ENCODE measurements around the gene CDK9.
A peak's percentile ranks its signal among the peaks of the same experiment; 100 is the strongest.
"Not testable (repeated sequence)": the region's sequence is repeated elsewhere in the genome, so short reads cannot be mapped to it uniquely, and the experiment has no call there.

The CDK9 gene

DNA sequence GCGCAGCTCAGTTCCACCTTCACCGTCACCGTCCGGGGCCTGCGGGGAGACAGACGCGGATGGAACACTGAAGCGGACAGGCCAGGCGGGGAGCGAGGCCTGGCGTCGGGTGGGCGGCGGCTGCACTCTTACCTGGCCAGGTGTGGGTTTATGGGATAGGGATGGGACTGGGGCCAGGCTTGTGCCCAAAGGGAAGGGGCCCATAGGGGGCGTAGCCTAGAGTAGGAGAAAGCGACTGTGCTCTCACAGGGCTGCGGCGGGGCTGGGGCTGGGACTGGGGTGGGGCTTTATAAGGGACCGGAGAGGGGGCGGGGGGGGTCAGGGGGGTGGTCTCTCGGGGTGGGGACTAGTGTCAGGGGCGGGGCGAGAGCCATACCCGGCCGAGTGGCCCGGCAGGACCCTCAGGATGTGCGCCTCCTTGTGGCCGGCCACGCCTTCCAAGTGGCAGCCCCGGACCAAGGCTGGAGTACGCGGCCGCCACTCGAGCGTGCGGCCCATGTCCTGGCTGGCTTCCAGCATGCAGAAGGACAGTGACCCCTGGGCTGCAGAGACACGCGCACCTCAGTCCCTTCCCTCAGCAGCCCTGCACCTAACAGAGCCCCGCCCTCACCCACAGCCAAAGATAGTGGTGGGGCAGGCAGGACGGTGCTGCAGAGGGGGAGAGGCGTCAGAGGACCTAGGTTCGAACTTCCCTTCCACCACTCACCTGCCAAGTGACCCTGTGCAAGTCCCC is 39.7 kb downstream of the CDK9 start:
- DNase-seq (ENCODE audit: low read depth in 2 of 2) = no peak

DNA sequence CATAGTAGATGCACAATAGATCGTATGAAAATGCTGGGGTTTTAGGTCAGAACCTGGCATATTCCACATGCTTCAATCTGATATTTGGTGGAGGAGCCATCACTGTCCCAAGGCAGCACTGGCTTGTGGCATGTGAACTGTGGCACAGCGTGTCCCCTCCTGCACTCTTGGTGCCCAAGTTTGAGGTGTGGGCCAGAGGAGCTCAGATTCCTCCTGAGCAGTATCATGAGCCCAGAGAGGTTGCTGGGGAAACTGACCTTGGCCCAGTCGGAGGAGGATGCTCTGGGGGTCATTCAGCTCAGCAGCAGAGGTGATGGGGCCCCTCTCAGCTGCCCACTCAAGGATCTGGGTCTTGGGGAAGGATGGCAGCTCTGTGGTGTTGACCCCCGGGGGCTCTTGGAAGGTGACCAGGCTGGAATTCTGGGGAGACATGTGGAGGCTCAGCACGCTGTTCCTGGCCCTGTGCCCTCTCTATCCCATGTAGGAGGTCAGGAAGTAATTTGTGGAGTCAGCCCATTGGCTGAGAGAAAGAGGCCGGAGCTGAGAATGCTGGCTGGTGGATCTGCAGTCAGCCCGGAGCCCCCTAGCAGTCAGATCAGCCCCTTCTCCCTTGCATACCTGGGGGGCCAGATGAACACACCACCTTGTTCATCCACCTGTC is 40.5 kb downstream of the CDK9 start:
- DNase-seq (ENCODE audit: low read depth in 2 of 2) = no peak

DNA sequence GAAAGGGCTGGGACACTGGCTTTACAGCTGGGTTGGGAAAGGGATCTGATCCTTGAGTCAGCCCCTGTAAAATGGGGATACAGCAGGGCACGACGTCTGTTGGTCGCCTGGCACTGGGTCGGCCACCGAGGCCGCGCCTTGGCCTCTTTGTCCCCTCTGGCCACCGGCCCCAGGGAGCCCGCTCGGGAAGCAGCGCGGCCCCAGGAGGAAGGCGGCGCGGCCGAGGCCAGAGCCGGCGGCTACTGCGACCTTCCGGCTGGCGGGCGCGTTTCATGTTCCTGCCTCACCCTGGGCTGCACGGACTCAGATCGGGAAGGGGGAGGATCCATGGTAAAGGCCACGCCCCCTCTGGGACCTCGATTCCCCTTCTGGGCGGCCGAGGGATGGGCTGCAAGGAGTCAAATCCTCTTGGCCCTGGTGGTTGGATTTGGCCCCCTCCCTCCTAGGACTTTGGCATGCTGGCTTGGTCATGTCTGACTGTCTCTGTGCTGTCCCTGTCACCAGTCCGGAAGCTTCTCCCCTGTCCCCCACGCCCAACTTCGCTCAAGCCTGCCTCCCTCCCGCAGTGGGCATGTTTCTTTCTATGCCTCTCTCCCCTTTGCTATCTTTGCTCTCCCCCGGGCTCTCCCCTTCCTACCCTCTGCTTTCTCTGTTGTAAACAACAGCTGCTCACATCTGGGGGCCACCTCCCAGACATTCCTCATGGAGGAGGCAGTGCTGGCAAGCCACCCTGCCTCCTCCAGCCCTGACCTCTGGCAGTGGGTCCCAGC is 42.6 kb downstream of the CDK9 start:
- no peak for DNase-seq (ENCODE audit: low read depth in 2 of 2)

DNA sequence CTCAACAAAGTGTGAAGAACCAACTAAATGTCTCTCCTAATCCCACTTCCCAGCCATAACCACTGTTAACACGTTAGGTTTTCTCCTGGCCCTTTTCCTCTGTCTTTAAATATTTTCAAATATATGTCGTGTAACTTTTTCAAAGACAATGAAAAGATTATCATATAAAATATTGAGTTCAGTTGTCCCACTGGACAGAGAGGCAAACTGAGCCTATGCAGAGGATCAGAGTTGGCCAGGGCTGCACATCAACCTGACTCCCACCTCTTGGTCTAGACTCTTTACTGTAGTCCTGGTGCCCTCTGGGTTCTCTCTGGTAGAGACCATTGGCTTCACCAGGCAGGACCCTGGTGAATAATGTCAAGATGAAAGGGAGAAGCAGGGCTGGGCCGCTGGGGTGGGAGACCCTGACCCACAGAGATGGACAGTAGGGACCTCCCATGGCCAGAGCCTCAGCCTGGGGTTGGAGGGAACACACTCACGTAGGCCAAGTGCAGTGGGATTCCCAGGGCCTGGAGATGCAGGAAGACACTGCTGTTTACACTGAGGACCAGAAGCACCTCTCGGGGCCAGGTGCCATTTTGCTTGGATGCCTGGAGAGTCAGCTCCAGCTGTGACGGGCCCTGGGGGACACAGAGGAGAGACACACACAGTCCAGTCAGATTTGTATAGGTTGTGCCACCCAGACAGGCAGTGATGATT is 43.5 kb downstream of the CDK9 start:
- DNase-seq (ENCODE audit: low read depth in 2 of 2) = no peak

DNA sequence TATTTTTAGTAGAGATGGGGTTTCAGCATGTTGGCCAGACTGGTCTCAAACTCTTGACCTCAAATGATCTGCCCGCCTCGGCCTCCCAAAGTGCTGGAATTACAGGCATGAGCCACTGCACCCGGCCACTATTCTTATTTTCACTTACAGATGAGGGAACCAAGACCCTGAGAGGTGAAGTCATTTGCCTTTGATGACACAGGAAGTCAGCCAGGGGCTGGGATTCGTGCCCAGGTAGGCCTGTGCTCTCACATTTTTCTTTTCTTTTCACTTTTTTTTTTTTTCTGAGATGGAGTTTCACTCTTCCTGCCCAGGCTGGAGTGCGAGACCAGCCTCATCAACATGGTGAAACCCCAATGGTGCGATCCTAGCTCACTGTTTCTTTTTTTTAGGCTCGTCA is 46.4 kb downstream of the CDK9 start:
- DNase-seq (ENCODE audit: low read depth in 2 of 2) = no peak

DNA sequence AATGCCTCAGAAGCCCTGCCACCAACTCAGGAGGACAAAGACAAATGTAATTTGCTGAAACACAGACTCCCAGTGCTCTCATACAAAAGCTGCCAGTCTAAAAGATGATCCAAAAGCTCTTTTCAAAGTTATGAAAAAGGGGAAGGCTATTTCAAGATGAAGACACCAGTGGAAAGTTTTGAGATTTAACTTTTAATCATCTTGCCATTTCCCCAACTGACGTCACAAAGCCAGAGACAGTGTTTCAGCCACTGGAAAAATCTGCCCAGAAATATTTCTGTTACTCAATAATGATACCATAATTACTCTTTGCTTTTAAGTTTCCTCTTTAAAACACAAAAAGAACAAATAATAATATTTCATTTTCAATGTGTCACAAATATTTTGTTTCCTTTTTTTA is 47.7 kb downstream of the CDK9 start:
- no peak for DNase-seq (ENCODE audit: low read depth in 2 of 2)

DNA sequence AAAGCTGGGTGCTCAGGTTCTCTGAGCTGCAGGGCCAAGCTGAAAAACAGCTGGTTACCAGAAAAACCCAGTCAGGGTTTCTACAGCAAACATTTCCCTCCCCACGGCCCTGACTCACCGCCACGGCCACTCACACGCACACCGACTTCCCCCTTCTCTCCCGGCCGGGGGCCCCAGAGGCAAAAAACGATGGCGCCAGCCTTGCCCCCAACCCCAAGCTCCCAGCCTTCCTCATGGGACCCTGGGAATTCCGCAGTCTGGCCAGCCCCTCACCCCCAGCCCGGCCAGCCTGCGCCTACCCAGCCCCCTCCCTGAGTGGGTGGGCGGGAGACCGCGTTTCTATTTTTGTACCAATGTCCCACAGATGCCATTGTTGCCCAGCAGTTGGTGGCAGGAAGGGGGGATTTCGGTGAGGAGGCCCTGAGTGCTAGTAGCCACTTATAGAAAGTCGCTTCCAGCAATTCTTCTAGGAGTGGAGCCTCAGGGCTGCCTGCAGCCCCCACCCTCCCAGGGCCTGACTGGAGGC is 50.2 kb downstream of the CDK9 start:
- peak; percentile 22 to 32 for DNase-seq (ENCODE audit: low read depth in 2 of 2)

DNA sequence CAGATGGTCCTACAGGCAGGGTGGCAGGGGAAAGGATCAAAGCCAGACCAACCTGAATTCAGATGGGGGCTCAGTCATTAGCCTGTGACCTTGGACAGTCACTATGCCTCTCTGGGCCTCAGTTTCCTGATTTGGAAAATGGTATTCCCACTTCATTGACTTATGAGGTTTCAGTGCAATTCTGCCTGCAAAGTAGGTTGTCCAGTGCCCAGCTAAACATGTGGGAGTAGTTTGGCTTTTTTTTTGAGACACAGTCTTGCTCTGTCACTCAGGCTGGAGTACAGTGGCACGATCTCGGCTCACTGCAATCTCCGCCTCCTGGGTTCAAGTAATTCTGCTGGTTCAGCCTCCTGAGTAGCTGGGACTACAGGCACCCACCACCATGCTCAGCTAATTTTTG is 50.7 kb downstream of the CDK9 start:
- DNase-seq (ENCODE audit: low read depth in 2 of 2) = not testable (repeated sequence)

DNA sequence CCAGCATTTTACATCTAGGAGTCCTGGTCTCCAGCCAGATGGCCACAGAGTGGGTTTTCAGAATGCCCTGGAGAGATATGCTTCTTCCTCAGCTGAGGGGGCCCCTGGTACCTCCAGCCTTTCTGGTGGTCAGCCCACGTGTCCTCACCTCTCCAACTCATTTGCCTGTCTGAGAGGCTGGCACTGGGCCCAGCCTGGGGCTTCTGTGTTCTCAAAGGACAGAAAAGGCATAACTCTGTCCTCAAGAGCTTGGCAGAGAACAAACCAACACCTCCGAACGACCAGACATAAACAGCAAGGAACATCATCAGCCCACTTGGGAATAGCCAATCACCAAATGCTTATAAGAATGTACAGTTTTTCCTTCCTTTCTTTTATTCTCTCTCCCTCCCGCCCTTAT is 51.5 kb downstream of the CDK9 start:
- no peak for DNase-seq (ENCODE audit: low read depth in 2 of 2)

DNA sequence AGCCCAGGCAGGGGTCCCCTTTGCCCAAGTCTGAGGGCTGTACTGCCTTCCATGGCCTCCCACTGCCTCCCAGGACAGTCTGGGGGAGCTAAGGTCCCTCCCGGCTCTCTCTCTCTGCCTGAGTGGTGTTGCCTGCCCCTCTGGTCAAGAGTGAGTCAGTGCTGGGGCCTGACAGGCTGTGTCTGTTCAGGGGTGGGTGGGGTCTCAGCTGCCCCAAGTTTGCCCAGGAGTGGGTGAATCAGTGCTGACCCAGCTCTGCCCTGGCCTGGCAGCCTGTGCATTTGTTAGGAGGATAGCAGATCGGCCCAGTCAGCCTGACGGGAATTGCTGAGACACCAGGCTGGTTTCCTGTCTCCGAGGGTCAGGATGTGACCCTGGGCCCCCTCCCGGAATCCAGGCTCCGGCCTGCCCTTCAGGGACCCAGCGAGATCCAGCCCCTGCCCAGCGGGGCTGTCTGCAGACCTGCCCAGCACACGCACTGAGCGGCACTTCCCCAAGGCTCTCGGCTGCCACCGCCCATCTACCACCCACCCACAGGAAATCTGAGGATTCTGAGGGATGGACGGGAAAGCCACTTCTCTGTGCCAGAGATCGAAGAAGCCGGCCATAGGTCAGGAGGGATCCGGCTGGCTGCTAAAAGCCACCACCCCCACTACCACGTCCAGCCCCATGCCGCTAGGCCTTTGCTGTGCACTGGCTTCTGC is 52.7 kb downstream of the CDK9 start:
- DNase-seq (ENCODE audit: low read depth in 2 of 2) = no peak

Data from stimulated activated CD8-positive, alpha-beta memory T cell treated with anti-CD3 and anti-CD28 coated beads, Interleukin-2, amount 100 ng/mL, for 48 hours (primary cell).